SK-N-SH (cell line): ENCODE measurements around the gene SPRY1. TPM values are rescaled to one million over a fixed set of nuclear protein-coding genes. Genes with fewer than 3 reads are reported as not detected.

Source experiments
- CTCF ChIA-PET: fragments of 300-600, 350-600 bp; formaldehyde crosslinking; extraction: SDS; loops from one replicate; lab custom pipeline; 2021; lab: Yijun Ruan, JAX
- POLR2A ChIA-PET: fragments of 350-600 bp; sonication (Branson Sonifier 250); formaldehyde crosslinking; extraction: SDS; loops from one replicate; lab custom pipeline; 2020; ENCODE audit warnings: antibody characterized with exemption, inconsistent platforms; lab: Yijun Ruan, JAX
- DNase-seq: peaks from one replicate; pipeline ENCODE4 v3.0.0; 2012
- H2AFZ ChIP-seq: fragments of 200-600 bp; sonication (generic); 2 replicates; pipeline ENCODE4 v1.8.1; 2016; ENCODE audit warnings: antibody characterized with exemption, mild to moderate bottlenecking, low read depth
- H3F3A ChIP-seq: fragments of 200-600 bp; sonication (generic); replicated peaks from 2 replicates; pipeline ENCODE3; 2016; ENCODE audit warnings: antibody characterized with exemption, mild to moderate bottlenecking; ENCODE audit not compliant: insufficient read depth
- H3K27ac ChIP-seq, 2 experiments: fragments of 200-500 bp in 1 of 2; fragments of 200-600 bp in 1 of 2; sonication (Bioruptor generic) in 1 of 2; sonication (generic), shearing (Covaris generic) in 1 of 2; 2 replicates each; pipeline versions ENCODE4 v1.5.1 to v1.6.1; 2014 to 2016; ENCODE audit warnings: low read depth in 2 of 2, inconsistent platforms in 1 of 2, low read length in 1 of 2, mild to moderate bottlenecking in 1 of 2, mixed read lengths in 1 of 2
- H3K27me3 ChIP-seq: fragments of 200-600 bp; sonication (generic), shearing (Covaris generic); 2 replicates; pipeline ENCODE4 v1.6.1; 2016; ENCODE audit warnings: mixed run types; ENCODE audit not compliant: insufficient read depth
- H3K36me3 ChIP-seq, 2 experiments: fragments of 200-500 bp in 1 of 2; fragments of 200-600 bp in 1 of 2; sonication (Bioruptor generic) in 1 of 2; sonication (generic) in 1 of 2; replicated peaks in 1 of 2; 2 replicates each; pipeline versions ENCODE3 to v1.5.1; 2014 to 2016; ENCODE audit warnings: low read length in 1 of 2, mild to moderate bottlenecking in 1 of 2; ENCODE audit not compliant: insufficient read depth in 2 of 2, control insufficient read depth in 1 of 2
- H3K4me1 ChIP-seq, 2 experiments: fragments of 200-500 bp in 1 of 2; fragments of 200-600 bp in 1 of 2; sonication (Bioruptor generic) in 1 of 2; sonication (generic), shearing (Covaris generic) in 1 of 2; 2 replicates each; pipeline versions ENCODE4 v1.5.1 to v1.6.1; 2014 to 2016; ENCODE audit warnings: low read depth in 1 of 2, low read length in 1 of 2, mixed run types in 1 of 2; ENCODE audit not compliant: insufficient read depth in 2 of 2, control insufficient read depth in 1 of 2
- H3K4me2 ChIP-seq: fragments of 200-600 bp; sonication (generic), shearing (Covaris generic); 2 replicates; pipeline ENCODE4 v1.6.1; 2017; ENCODE audit warnings: mixed run types
- H3K4me3 ChIP-seq, 2 experiments: fragments of 200-500 bp in 1 of 2; fragments of 200-600 bp in 1 of 2; sonication (Bioruptor generic) in 1 of 2; sonication (generic), shearing (Covaris generic) in 1 of 2; 2 replicates each; pipeline versions ENCODE4 v1.5.1 to v1.8.1; 2014 to 2016; ENCODE audit warnings: low read depth in 2 of 2, inconsistent platforms in 1 of 2, low read length in 1 of 2, mild to moderate bottlenecking in 1 of 2, mixed read lengths in 1 of 2, moderate library complexity in 1 of 2
- H3K79me2 ChIP-seq: fragments of 200-600 bp; sonication (generic); 2 replicates; pipeline ENCODE4 v1.8.1; 2017; ENCODE audit warnings: mild to moderate bottlenecking; ENCODE audit not compliant: insufficient read depth
- H3K9ac ChIP-seq: fragments of 200-600 bp; sonication (generic); 2 replicates; pipeline ENCODE4 v1.6.1; 2017; ENCODE audit warnings: mixed run types
- H3K9me2 ChIP-seq: fragments of 200-600 bp; sonication (generic); 2 replicates; pipeline ENCODE4 v1.6.1; 2017; ENCODE audit warnings: mixed run types
- H3K9me3 ChIP-seq: fragments of 200-600 bp; sonication (generic); 2 replicates; pipeline ENCODE4 v1.6.1; 2017; ENCODE audit warnings: mixed run types, mild to moderate bottlenecking, moderate library complexity
- H4K20me1 ChIP-seq: fragments of 200-600 bp; sonication (generic); 2 replicates; pipeline ENCODE4 v1.6.1; 2017; ENCODE audit warnings: mild to moderate bottlenecking, mixed run types; ENCODE audit not compliant: insufficient read depth
- ELF1 ChIP-seq: IDR thresholded peaks from 2 replicates; pipeline ENCODE4 v1.4.0; 2012
- EP300 ChIP-seq, 2 experiments: IDR thresholded peaks; 2 replicates each; pipeline versions ENCODE4 v1.4.0 to v1.6.1; 2012; ENCODE audit warnings: borderline replicate concordance in 1 of 2, low read depth in 1 of 2, low read length in 1 of 2
- FOSL2 ChIP-seq: IDR thresholded peaks from 2 replicates; pipeline ENCODE4 v1.4.0; 2012; ENCODE audit warnings: low read depth, mild to moderate bottlenecking, moderate library complexity, borderline replicate concordance
- FOXM1 ChIP-seq: IDR thresholded peaks from 2 replicates; pipeline ENCODE4 v1.4.0; 2012; ENCODE audit warnings: low read depth, mild to moderate bottlenecking
- GABPA ChIP-seq: IDR thresholded peaks from 2 replicates; pipeline ENCODE4 v1.4.0; 2012; ENCODE audit warnings: low read depth, mild to moderate bottlenecking
- GATA2 ChIP-seq: sonication (generic); formaldehyde crosslinking; IDR thresholded peaks from 2 replicates; pipeline ENCODE4 v1.5.0; 2020; ENCODE audit warnings: mild to moderate bottlenecking, missing genetic modification reagents
- JUND ChIP-seq: IDR thresholded peaks from 2 replicates; pipeline ENCODE4 v1.4.0; 2012
- MEF2A ChIP-seq: IDR thresholded peaks from 2 replicates; pipeline ENCODE4 v1.4.0; 2012; ENCODE audit warnings: low read depth, borderline replicate concordance
- MXI1 ChIP-seq: IDR thresholded peaks from 2 replicates; pipeline ENCODE4 v1.6.1; 2012; ENCODE audit warnings: mild to moderate bottlenecking, low read depth, low read length, improper control_type of control experiment
- NFIC ChIP-seq: IDR thresholded peaks from 2 replicates; pipeline ENCODE4 v1.4.0; 2012; ENCODE audit warnings: borderline replicate concordance
- POLR2AphosphoS5 ChIP-seq: IDR thresholded peaks from 2 replicates; pipeline ENCODE4 v1.6.1; 2012; ENCODE audit warnings: low read depth, low read length
- RXRA ChIP-seq: IDR thresholded peaks from 2 replicates; pipeline ENCODE4 v1.4.0; 2012; ENCODE audit warnings: low read depth, mild to moderate bottlenecking, borderline replicate concordance
- TCF12 ChIP-seq: IDR thresholded peaks from 2 replicates; pipeline ENCODE4 v1.4.0; 2012
- TEAD4 ChIP-seq: IDR thresholded peaks from 2 replicates; pipeline ENCODE4 v1.4.0; 2012; ENCODE audit warnings: mild to moderate bottlenecking, borderline replicate concordance; ENCODE audit not compliant: insufficient read depth
- WGBS: methylation state at CpG from one replicate; pipeline ENCODE4 v1.1.6; 2017; ENCODE audit warnings: low lambda C conversion rate; 5-methylcytosine and 5-hydroxymethylcytosine counted together
- polyA plus RNA-seq, 3 experiments: library from polyadenylated mRNA; depleted of rRNA; stranded (reverse); fragments of >200 nt; gene quantifications; 2 replicates each; pipeline ENCODE4 v1.2.3, GENCODE V29; 2012
- TF ChIP-seq, protein P1 (sequence below): fragments of 150-350 bp; IDR thresholded peaks from 2 replicates; pipeline ENCODE4 v1.6.1; 2016; ENCODE audit warnings: mild to moderate bottlenecking, low read depth, low read length
- TF ChIP-seq, protein P2 (sequence below): IDR thresholded peaks from 2 replicates; pipeline ENCODE4 v1.4.0; 2012; ENCODE audit warnings: low read depth
- TF ChIP-seq, protein P3 (sequence below): fragments of 200-600 bp; sonication (generic); IDR thresholded peaks from 2 replicates; pipeline ENCODE4 v1.6.1; 2017; ENCODE audit warnings: antibody characterized with exemption, mild to moderate bottlenecking, moderate library complexity

Gene SPRY1
- polyA plus RNA-seq, 1 of the 3 experiments (the other 2 are of a cell fraction) = 12.4 TPM

DNA sequence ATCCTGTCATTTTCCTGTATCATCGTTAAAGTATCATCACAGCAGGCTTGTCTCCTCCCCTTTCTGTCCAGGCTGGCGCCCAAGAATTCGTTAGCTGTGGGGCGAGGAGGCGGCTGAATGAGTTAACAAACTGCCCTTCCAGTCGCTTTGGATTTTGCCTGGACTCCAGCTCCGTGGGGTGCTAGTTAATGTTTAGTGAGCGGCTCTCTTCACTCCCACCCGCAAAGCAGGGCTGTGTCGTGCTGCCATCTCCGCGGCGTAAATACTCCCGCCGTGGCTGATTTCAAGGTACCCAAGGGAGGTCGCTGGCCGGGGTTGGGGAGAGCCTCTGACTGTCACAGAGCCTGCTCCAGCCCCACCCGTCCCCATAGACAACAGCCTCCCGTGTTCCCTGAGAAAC, 44.9 kb upstream of the SPRY1 start:
- no peak for DNase-seq
- Histone ChIP-seq H3F3A (no peaks in the 10 kb centered on the region), H3K27me3 (no peaks in the 10 kb centered on the region), H3K4me2 (no peak overlapping the region), H3K9me3 (no peaks in the 10 kb centered on the region), H3K9ac (no peak overlapping the region), H3K4me3 (no peak overlapping the region), H3K36me3 (no peaks in the 10 kb centered on the region), H3K9me2 (no peaks in the 10 kb centered on the region), H2AFZ (no peak overlapping the region), H3K4me1 (peaks cover 0 to 6% of the 10 kb centered on the region in 2 experiments; a peak in 1 of 4 replicates), H3K27ac (no peak overlapping the region), H3K79me2 (no peaks in the 10 kb centered on the region), H4K20me1 (no peaks in the 10 kb centered on the region)
- CTCF ChIA-PET = interaction anchor here (0.9 kb wide), 1 partner anchor 11 kb away, joined by 3 read pairs; no protein-coding TSS in a partner anchor
- TF ChIP-seq EP300 (IDR thresholded peaks at IDR 0.05; ENCODE audit: borderline replicate concordance in 1 of 2, low read depth in 1 of 2, low read length in 1 of 2) (no peak), ELF1 (no peak), FOXM1 (no peak), GABPA (no peak), MXI1 (no peak), TCF12 (no peak), MEF2A (no peak), TEAD4 (no peak), POLR2AphosphoS5 (no peak)
- TF ChIP-seq, protein P1, sequence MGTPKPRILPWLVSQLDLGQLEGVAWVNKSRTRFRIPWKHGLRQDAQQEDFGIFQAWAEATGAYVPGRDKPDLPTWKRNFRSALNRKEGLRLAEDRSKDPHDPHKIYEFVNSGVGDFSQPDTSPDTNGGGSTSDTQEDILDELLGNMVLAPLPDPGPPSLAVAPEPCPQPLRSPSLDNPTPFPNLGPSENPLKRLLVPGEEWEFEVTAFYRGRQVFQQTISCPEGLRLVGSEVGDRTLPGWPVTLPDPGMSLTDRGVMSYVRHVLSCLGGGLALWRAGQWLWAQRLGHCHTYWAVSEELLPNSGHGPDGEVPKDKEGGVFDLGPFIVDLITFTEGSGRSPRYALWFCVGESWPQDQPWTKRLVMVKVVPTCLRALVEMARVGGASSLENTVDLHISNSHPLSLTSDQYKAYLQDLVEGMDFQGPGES = no peak
- POLR2A ChIA-PET = no interaction called here
- 76% methylated on average over 17 of the region's 19 CpGs for WGBS

DNA sequence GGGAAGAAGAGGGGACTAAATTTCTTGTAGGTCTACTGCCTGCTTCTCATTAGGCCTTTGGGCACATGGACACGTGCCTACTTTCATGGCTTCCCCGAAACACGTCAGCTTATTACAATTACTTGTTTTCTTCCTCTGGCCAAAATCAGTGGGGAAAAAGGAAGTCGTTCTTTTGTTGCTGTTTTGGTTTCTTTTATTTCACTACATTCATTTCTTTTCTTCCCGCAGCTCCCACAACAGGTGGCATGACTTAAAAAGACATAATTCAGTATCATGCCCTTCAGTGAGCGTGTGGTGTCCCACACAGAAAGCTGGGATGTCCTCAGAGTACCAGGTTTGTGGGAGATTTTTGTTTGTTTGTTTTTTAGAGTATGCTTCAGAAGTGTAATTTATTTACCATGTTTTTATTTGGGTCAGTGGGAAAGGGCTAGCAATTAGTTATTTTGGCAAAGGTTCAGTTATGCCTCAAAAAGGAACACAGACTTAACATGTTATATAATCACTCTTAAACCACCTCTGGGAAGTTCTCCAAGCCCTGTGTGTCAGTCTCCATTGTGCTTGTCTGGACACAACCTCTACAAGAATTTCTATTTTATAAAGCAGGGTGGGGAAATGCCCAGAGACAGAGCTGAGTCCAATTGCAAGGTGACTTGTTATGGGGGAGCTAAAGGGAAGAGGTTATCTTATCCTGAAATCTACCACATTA, 44.2 kb upstream of the SPRY1 start:
- Histone ChIP-seq H3K9me2 (no peaks in the 10 kb centered on the region), H3K4me1 (peaks cover 0 to 6% of the 10 kb centered on the region in 2 experiments; a peak in 1 of 4 replicates), H3K79me2 (no peaks in the 10 kb centered on the region), H3K27me3 (no peaks in the 10 kb centered on the region), H3K4me3 (no peak overlapping the region), H3K4me2 (no peak overlapping the region), H4K20me1 (no peaks in the 10 kb centered on the region), H3K9me3 (no peaks in the 10 kb centered on the region), H3K36me3 (no peaks in the 10 kb centered on the region), H2AFZ (no peak overlapping the region), H3F3A (no peaks in the 10 kb centered on the region), H3K9ac (no peak overlapping the region), H3K27ac (peak overlapping the region in 1 of 2 experiments; percentile 12; a peak in 1 of 4 replicates)
- no peak for DNase-seq
- POLR2A ChIA-PET = no interaction called here
- CTCF ChIA-PET = interaction anchor here (0.9 kb wide), 1 partner anchor 12 kb away, joined by 3 read pairs; no protein-coding TSS in a partner anchor
- 73% methylated on average over 6 of the region's 6 CpGs for WGBS
- TF ChIP-seq FOSL2 (no peak), MEF2A (no peak), EP300 (IDR thresholded peaks at IDR 0.05; ENCODE audit: borderline replicate concordance in 1 of 2, low read depth in 1 of 2, low read length in 1 of 2) (no peak), GABPA (no peak), GATA2 (CRISPR knock-in tag) (no peak), FOXM1 (no peak), RXRA (no peak), JUND (no peak), NFIC (no peak; the same call in 1 of the 2 replicates), ELF1 (no peak)
- TF ChIP-seq, protein P2, sequence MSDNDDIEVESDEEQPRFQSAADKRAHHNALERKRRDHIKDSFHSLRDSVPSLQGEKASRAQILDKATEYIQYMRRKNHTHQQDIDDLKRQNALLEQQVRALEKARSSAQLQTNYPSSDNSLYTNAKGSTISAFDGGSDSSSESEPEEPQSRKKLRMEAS = no peak
- TF ChIP-seq, protein P3, sequence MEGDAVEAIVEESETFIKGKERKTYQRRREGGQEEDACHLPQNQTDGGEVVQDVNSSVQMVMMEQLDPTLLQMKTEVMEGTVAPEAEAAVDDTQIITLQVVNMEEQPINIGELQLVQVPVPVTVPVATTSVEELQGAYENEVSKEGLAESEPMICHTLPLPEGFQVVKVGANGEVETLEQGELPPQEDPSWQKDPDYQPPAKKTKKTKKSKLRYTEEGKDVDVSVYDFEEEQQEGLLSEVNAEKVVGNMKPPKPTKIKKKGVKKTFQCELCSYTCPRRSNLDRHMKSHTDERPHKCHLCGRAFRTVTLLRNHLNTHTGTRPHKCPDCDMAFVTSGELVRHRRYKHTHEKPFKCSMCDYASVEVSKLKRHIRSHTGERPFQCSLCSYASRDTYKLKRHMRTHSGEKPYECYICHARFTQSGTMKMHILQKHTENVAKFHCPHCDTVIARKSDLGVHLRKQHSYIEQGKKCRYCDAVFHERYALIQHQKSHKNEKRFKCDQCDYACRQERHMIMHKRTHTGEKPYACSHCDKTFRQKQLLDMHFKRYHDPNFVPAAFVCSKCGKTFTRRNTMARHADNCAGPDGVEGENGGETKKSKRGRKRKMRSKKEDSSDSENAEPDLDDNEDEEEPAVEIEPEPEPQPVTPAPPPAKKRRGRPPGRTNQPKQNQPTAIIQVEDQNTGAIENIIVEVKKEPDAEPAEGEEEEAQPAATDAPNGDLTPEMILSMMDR = no peak
